HEK293 (cell line): ENCODE measurements around the gene PRKG1.

Experiments used
- CTCF ChIA-PET: fragments of 350-600 bp; formaldehyde crosslinking; extraction: SDS; loops from one replicate; lab custom pipeline; 2021; ENCODE audit warnings: antibody characterized with exemption; lab: Yijun Ruan, JAX
- POLR2A ChIA-PET: fragments of 300-600 bp; formaldehyde crosslinking; extraction: SDS; loops from one replicate; lab custom pipeline; 2020; ENCODE audit warnings: antibody characterized with exemption, inconsistent platforms; lab: Yijun Ruan, JAX
- H3K27ac ChIP-seq: fragments of 200-500 bp; sonication (Bioruptor generic); 2 replicates; pipeline ENCODE4 v1.5.1; 2014; ENCODE audit warnings: low read depth, low read length, control low read depth, inconsistent platforms; ENCODE audit errors: extremely low read depth
- H3K36me3 ChIP-seq, 2 experiments: fragments of 200-500 bp in 1 of 2; sonication (Bioruptor generic) in 1 of 2; 1 replicate in 1 of 2; 2 replicates in 1 of 2; pipeline ENCODE4 v1.5.1; 2014 to 2017; ENCODE audit warnings: inconsistent platforms in 2 of 2, low read length in 2 of 2; ENCODE audit not compliant: control insufficient read depth in 2 of 2, insufficient read depth in 1 of 2
- H3K4me1 ChIP-seq: fragments of 200-500 bp; sonication (Bioruptor generic); 2 replicates; pipeline ENCODE4 v1.5.1; 2014; ENCODE audit warnings: mild to moderate bottlenecking, low read length, inconsistent platforms; ENCODE audit not compliant: control insufficient read depth, insufficient read depth
- H3K4me3 ChIP-seq: 2 replicates; pipeline ENCODE4 v1.5.1; 2011; ENCODE audit warnings: low read depth, mild to moderate bottlenecking, control low read depth, low read length, moderate library complexity
- H3K9me3 ChIP-seq: fragments of 200-500 bp; sonication (Bioruptor generic); 2 replicates; pipeline ENCODE4 v1.5.1; 2014; ENCODE audit warnings: low read depth, low read length, inconsistent platforms; ENCODE audit not compliant: control insufficient read depth, insufficient read depth
- FEZF1 ChIP-seq: fragments of 450-650 bp; formaldehyde crosslinking; IDR thresholded peaks from 2 replicates; pipeline ENCODE4 v1.5.1; 2016; ENCODE audit warnings: missing biosample characterization, missing genetic modification characterization
- HOXD13 ChIP-seq: sonication (generic); formaldehyde crosslinking; IDR thresholded peaks from 2 replicates; pipeline ENCODE4 v1.8.0; 2022; ENCODE audit warnings: missing genetic modification reagents, borderline replicate concordance
- KLF16 ChIP-seq: fragments of 450-650 bp; formaldehyde crosslinking; IDR thresholded peaks from 2 replicates; pipeline ENCODE4 v1.5.1; 2017; ENCODE audit warnings: missing biosample characterization, missing genetic modification characterization
- KLF9 ChIP-seq: fragments of 450-650 bp; formaldehyde crosslinking; IDR thresholded peaks from 2 replicates; pipeline ENCODE4 v1.5.1; 2016; ENCODE audit warnings: missing biosample characterization, missing genetic modification characterization, low read depth
- PRDM1 ChIP-seq: fragments of 450-650 bp; formaldehyde crosslinking; IDR thresholded peaks from 2 replicates; pipeline ENCODE4; 2016; ENCODE audit warnings: missing biosample characterization, missing genetic modification characterization
- PRDM10 ChIP-seq: fragments of 450-650 bp; formaldehyde crosslinking; IDR thresholded peaks from 2 replicates; pipeline ENCODE4 v1.5.1; 2016; ENCODE audit warnings: missing biosample characterization, missing genetic modification characterization
- REST ChIP-seq: fragments of 450-650 bp; formaldehyde crosslinking; IDR thresholded peaks from 2 replicates; pipeline ENCODE4 v1.5.1; 2016; ENCODE audit warnings: missing biosample characterization, missing genetic modification characterization
- ZNF138 ChIP-seq: fragments of 450-650 bp; formaldehyde crosslinking; IDR thresholded peaks from 2 replicates; pipeline ENCODE4 v1.5.1; 2016; ENCODE audit warnings: missing biosample characterization, missing genetic modification characterization, borderline replicate concordance
- ZNF223 ChIP-seq: fragments of 450-650 bp; formaldehyde crosslinking; IDR thresholded peaks from 2 replicates; pipeline ENCODE4 v1.5.1; 2016; ENCODE audit warnings: missing biosample characterization, missing genetic modification characterization
- ZNF23 ChIP-seq: fragments of 450-650 bp; formaldehyde crosslinking; IDR thresholded peaks from 2 replicates; pipeline ENCODE4 v1.5.1; 2016; ENCODE audit warnings: missing biosample characterization, missing genetic modification characterization, borderline replicate concordance
- ZNF302 ChIP-seq: fragments of 450-650 bp; formaldehyde crosslinking; IDR thresholded peaks from 2 replicates; pipeline ENCODE4 v1.5.1; 2016; ENCODE audit warnings: missing biosample characterization, missing genetic modification characterization, low read depth
- ZNF335 ChIP-seq: fragments of 450-650 bp; formaldehyde crosslinking; conservative IDR thresholded peaks from 2 replicates; pipeline ENCODE4 v1.5.1; 2016; ENCODE audit warnings: missing biosample characterization, missing genetic modification characterization
- ZNF398 ChIP-seq: fragments of 450-650 bp; formaldehyde crosslinking; IDR thresholded peaks from 2 replicates; pipeline ENCODE4 v1.5.1; 2017; ENCODE audit warnings: missing biosample characterization, missing genetic modification characterization
- ZNF404 ChIP-seq: fragments of 450-650 bp; formaldehyde crosslinking; IDR thresholded peaks from 2 replicates; pipeline ENCODE4 v1.5.1; 2017; ENCODE audit warnings: missing biosample characterization, missing genetic modification characterization
- ZNF510 ChIP-seq: fragments of 450-650 bp; formaldehyde crosslinking; IDR thresholded peaks from 2 replicates; pipeline ENCODE4 v1.5.1; 2018; ENCODE audit warnings: mild to moderate bottlenecking, missing genetic modification characterization, missing biosample characterization; ENCODE audit not compliant: insufficient replicate concordance
- ZNF626 ChIP-seq: fragments of 450-650 bp; sonication (Bioruptor Pico); formaldehyde crosslinking; IDR thresholded peaks from 2 replicates; pipeline ENCODE4 v1.5.1; 2018; ENCODE audit warnings: missing biosample characterization, missing genetic modification characterization, inconsistent platforms
- ZNF843 ChIP-seq: fragments of 450-650 bp; formaldehyde crosslinking; IDR thresholded peaks from 2 replicates; pipeline ENCODE4 v1.5.1; 2016; ENCODE audit warnings: missing biosample characterization, missing genetic modification characterization

Gene PRKG1

DNA sequence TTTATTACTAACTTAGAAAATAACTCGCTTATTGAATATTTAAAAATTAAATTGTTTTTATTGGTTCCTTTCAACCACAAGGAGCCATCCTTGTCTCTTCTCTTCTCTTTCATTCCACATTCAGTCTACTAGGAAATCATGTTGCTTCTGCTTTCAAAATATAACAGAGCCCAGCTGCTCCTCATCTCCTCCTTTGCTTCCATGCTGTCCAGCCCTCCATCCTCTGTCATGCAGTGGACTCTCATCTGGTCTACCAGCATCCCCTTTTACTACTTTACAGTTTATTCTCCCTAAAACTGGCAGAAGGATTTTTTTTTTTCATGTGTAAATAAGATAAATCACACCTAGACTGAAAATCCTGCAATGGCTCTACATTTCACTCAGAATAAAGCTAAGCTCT is 823.3 kb downstream of the PRKG1 start:
- H3K36me3 ChIP-seq, result no peaks in the 10 kb centered on the region
- ChIA-PET POLR2A (no interaction called here), CTCF (no interaction called here)

GRCh38 chr10:51900180-51900579 is 825.9 kb downstream of the PRKG1 start:
- no peak overlapping the region for H3K4me3 ChIP-seq
- POLR2A ChIA-PET, result no interaction called here
- no peaks in the 10 kb centered on the region for H3K4me1 ChIP-seq
- CTCF ChIA-PET, result no interaction called here
- no peak overlapping the region for H3K27ac ChIP-seq
- no peaks in the 10 kb centered on the region for H3K9me3 ChIP-seq
- no peaks in the 10 kb centered on the region for H3K36me3 ChIP-seq
- no peak for TF ChIP-seq ZNF138
- TF ChIP-seq PRDM10, result no peak
- no peak for TF ChIP-seq ZNF335 (tag by site-specific recombination)
- no peak for TF ChIP-seq ZNF302 (tag by site-specific recombination)
- TF ChIP-seq ZNF626 (tag by site-specific recombination), result no peak
- TF ChIP-seq PRDM1, result no peak
- no peak for TF ChIP-seq REST (tag by site-specific recombination)
- TF ChIP-seq ZNF510 (tag by site-specific recombination), result no peak
- no peak for TF ChIP-seq ZNF398
- no peak for TF ChIP-seq ZNF223 (tag by site-specific recombination)

More for the DNA sequence above, 823.3 kb downstream of the PRKG1 start:
- H3K4me3 ChIP-seq, result no peak overlapping the region
- no peak for TF ChIP-seq HOXD13 (CRISPR knock-in tag)
- TF ChIP-seq ZNF23 (tag by site-specific recombination), result no peak
- no peak for TF ChIP-seq KLF16
- no peaks in the 10 kb centered on the region for H3K9me3 ChIP-seq
- no peak overlapping the region for H3K27ac ChIP-seq
- H3K4me1 ChIP-seq, result no peaks in the 10 kb centered on the region

GRCh38 chr10:51903675-51904074 is 829.4 kb downstream of the PRKG1 start:
- no peaks in the 10 kb centered on the region for H3K36me3 ChIP-seq
- H3K4me3 ChIP-seq, result no peak overlapping the region
- no peak for TF ChIP-seq ZNF404 (tag by site-specific recombination)
- TF ChIP-seq ZNF843 (tag by site-specific recombination), result peak; percentile 48; the same call in 1 of the 2 replicates
- TF ChIP-seq KLF9 (tag by site-specific recombination), result no peak
- 0 out of 2 replicates have a peak, but pooled peaks have one; percentile 8 for TF ChIP-seq FEZF1 (tag by site-specific recombination)
- no peaks in the 10 kb centered on the region for H3K4me1 ChIP-seq
- H3K27ac ChIP-seq, result no peak overlapping the region
- no peaks in the 10 kb centered on the region for H3K9me3 ChIP-seq
- ChIA-PET CTCF (no interaction called here), POLR2A (no interaction called here)
